K562 (cell line): ENCODE measurements around the gene GPC3. TPM values are rescaled to one million over a fixed set of nuclear protein-coding genes. Genes with fewer than 3 reads are reported as not detected.

Source experiments
- ATAC-seq: fragments of 200-7000 bp; cut with Tn5 transposase; 3 replicates; pipeline ENCODE4 v1.9.1; 2020; ENCODE audit warnings: moderate library complexity
- BruUV-seq: library from RNA; stranded (reverse); fragments of 400-500 nt; replicated peaks from 2 replicates; lab custom pipeline; 2021; lab: Mats Ljungman, UMichigan
- CTCF ChIA-PET: fragments of 300-600 bp; formaldehyde crosslinking; extraction: SDS; loops from one replicate; lab custom pipeline; 2021; ENCODE audit warnings: low intra/inter-chr PET ratio; lab: Yijun Ruan, JAX
- POLR2A ChIA-PET: fragments of 300-600, 350-650 bp; sonication (Branson Sonifier 250); formaldehyde crosslinking; extraction: SDS; loops from one replicate; lab custom pipeline; 2021; ENCODE audit warnings: antibody characterized with exemption, inconsistent platforms; lab: Yijun Ruan, JAX
- DNase-seq, 4 experiments: peaks; one replicate each; pipeline versions ENCODE4 v3.0.0 to v3.0.0-alpha.2; 2011 to 2018; ENCODE audit warnings: low spot score in 3 of 4, mixed read lengths in 3 of 4; ENCODE audit errors: extremely low read depth in 1 of 4
- FAIRE-seq: peaks from 2 replicates; lab custom pipeline; 2011; peaks lifted over from hg19 to GRCh38; lab: Jason Lieb, UNC
- H2AFZ ChIP-seq: 2 replicates; pipeline ENCODE4 v1.6.0; 2011; ENCODE audit warnings: low read depth, low read length, control low read depth, inconsistent platforms
- H3K27ac ChIP-seq: fragments of 200-600 bp; 3 replicates; pipeline ENCODE4 v1.8.0; 2011; ENCODE audit warnings: low read depth, mild to moderate bottlenecking, control low read depth, inconsistent platforms, low read length, moderate library complexity, mixed read lengths; ENCODE audit errors: extremely low read depth
- H3K27me3 ChIP-seq, 2 experiments: fragments of 300-600 bp in 1 of 2; 2 replicates in 1 of 2; 3 replicates in 1 of 2; pipeline versions ENCODE4 v1.6.0 to v1.8.0; 2011; ENCODE audit warnings: inconsistent platforms in 2 of 2, low read length in 2 of 2, mild to moderate bottlenecking in 1 of 2, mixed read lengths in 1 of 2, moderate library complexity in 1 of 2; ENCODE audit not compliant: control insufficient read depth in 2 of 2, insufficient read depth in 2 of 2
- H3K36me3 ChIP-seq: fragments of 300-600 bp; 3 replicates; pipeline ENCODE4 v1.8.0; 2011; ENCODE audit warnings: mild to moderate bottlenecking, low read length, inconsistent platforms; ENCODE audit not compliant: control insufficient read depth, insufficient read depth
- H3K4me1 ChIP-seq, 2 experiments: fragments of 200-600 bp in 1 of 2; replicated peaks in 1 of 2; 2 replicates in 1 of 2; 3 replicates in 1 of 2; pipeline versions ENCODE4 v1.5.1 to v1.8.0; 2011; ENCODE audit warnings: inconsistent platforms in 2 of 2, low read length in 2 of 2, mild to moderate bottlenecking in 1 of 2, mixed read lengths in 1 of 2, moderate library complexity in 1 of 2; ENCODE audit not compliant: control insufficient read depth in 2 of 2, insufficient read depth in 2 of 2
- H3K4me2 ChIP-seq: 2 replicates; pipeline ENCODE4 v1.6.1; 2011; ENCODE audit warnings: low read length, control low read depth, inconsistent platforms, mixed read lengths; ENCODE audit not compliant: insufficient read depth
- H3K4me3 ChIP-seq: fragments of 200-600 bp; sonication (generic), shearing (Covaris generic); 2 replicates; pipeline ENCODE4 v1.5.1; 2016; ENCODE audit warnings: control low read depth, inconsistent platforms
- H3K79me2 ChIP-seq: fragments of 200-600 bp; 3 replicates; pipeline ENCODE4 v1.8.0; 2011; ENCODE audit warnings: low read length, inconsistent platforms; ENCODE audit not compliant: control insufficient read depth, insufficient read depth
- H3K9ac ChIP-seq, 2 experiments: 2 replicates each; pipeline versions ENCODE4 v1.6.0 to v1.6.1; 2011; ENCODE audit warnings: low read depth in 2 of 2, low read length in 2 of 2, control low read depth in 1 of 2, inconsistent platforms in 1 of 2, mild to moderate bottlenecking in 1 of 2, mixed read lengths in 1 of 2; ENCODE audit not compliant: insufficient read depth in 1 of 2
- H3K9me1 ChIP-seq: one replicate; pipeline ENCODE4 v1.6.0; 2011; ENCODE audit warnings: inconsistent platforms, mild to moderate bottlenecking, low read length, moderate library complexity; ENCODE audit not compliant: control insufficient read depth, insufficient read depth
- H3K9me3 ChIP-seq: replicated peaks from 2 replicates; pipeline ENCODE4 v1.5.1; 2011; ENCODE audit warnings: low read depth, low read length, inconsistent platforms; ENCODE audit not compliant: control insufficient read depth, insufficient read depth
- H4K20me1 ChIP-seq: replicated peaks from 2 replicates; pipeline ENCODE4 v1.6.1; 2011; ENCODE audit warnings: low read length, inconsistent platforms, mixed read lengths; ENCODE audit not compliant: control insufficient read depth, insufficient read depth
- BRCA1 ChIP-seq, 2 experiments: fragments of 450-650 bp in 1 of 2; sonication (generic) in 1 of 2; formaldehyde crosslinking in 1 of 2; IDR thresholded peaks; 2 replicates each; pipeline versions ENCODE4 v1.5.0 to v1.6.1; 2017 to 2020; ENCODE audit warnings: mild to moderate bottlenecking in 1 of 2, missing genetic modification reagents in 1 of 2
- GATA2 ChIP-seq: sonication (generic); formaldehyde crosslinking; IDR thresholded peaks from 2 replicates; pipeline ENCODE4 v1.4.0; 2020; ENCODE audit warnings: mild to moderate bottlenecking, missing genetic modification reagents
- HDAC6 ChIP-seq: IDR thresholded peaks from 2 replicates; pipeline ENCODE4 v1.6.1; 2012; ENCODE audit warnings: low read depth, mild to moderate bottlenecking, control low read depth, inconsistent platforms, low read length, moderate library complexity
- IRF2 ChIP-seq: sonication (generic); formaldehyde crosslinking; IDR thresholded peaks from 2 replicates; pipeline ENCODE4 v1.8.1; 2022; ENCODE audit warnings: mild to moderate bottlenecking, missing genetic modification reagents
- KDM4B ChIP-seq, 2 experiments: fragments of 450-650 bp in 1 of 2; sonication (generic) in 1 of 2; IDR thresholded peaks; 2 replicates each; pipeline ENCODE4 v1.6.1; 2016 to 2017; ENCODE audit warnings: borderline replicate concordance in 2 of 2, antibody characterized with exemption in 1 of 2, low read depth in 1 of 2, mild to moderate bottlenecking in 1 of 2
- MCM7 ChIP-seq, 2 experiments: fragments of 450-650 bp; IDR thresholded peaks; 2 replicates each; pipeline ENCODE4 v1.6.1; 2016 to 2018
- MYBL2 ChIP-seq, 2 experiments: fragments of 450-650 bp in 1 of 2; sonication (generic) in 1 of 2; formaldehyde crosslinking in 1 of 2; IDR thresholded peaks; 2 replicates each; pipeline versions ENCODE4 v1.6.1 to v1.8.1; 2017 to 2022; ENCODE audit warnings: borderline replicate concordance in 1 of 2, inconsistent platforms in 1 of 2, low read depth in 1 of 2, mild to moderate bottlenecking in 1 of 2, missing genetic modification reagents in 1 of 2, moderate library complexity in 1 of 2
- PTTG1 ChIP-seq: fragments of 450-650 bp; IDR thresholded peaks from 2 replicates; pipeline ENCODE4 v1.6.1; 2016; ENCODE audit warnings: low read depth, mild to moderate bottlenecking, missing genetic modification characterization, missing compliant biosample characterization
- TBL1XR1 ChIP-seq, 2 experiments: IDR thresholded peaks; 2 replicates each; pipeline ENCODE4 v1.6.1; 2012; ENCODE audit warnings: improper control_type of control experiment in 2 of 2, low read length in 2 of 2, mild to moderate bottlenecking in 1 of 2
- XRCC5 ChIP-seq: fragments of 200-400 bp; formaldehyde crosslinking; IDR thresholded peaks from 2 replicates; pipeline ENCODE4 v1.6.1; 2017; ENCODE audit warnings: low read depth, mild to moderate bottlenecking, low read length
- ZC3H11A ChIP-seq: IDR thresholded peaks from 2 replicates; pipeline ENCODE4 v1.6.1; 2012; ENCODE audit warnings: low read depth, low read length, improper control_type of control experiment
- ZNF133 ChIP-seq: fragments of 250-450 bp; sonication (Bioruptor Pico); IDR thresholded peaks from 2 replicates; pipeline ENCODE4 v1.4.0; 2020; ENCODE audit warnings: mild to moderate bottlenecking
- ZNF280B ChIP-seq: fragments of 250-450 bp; sonication (Bioruptor Pico); IDR thresholded peaks from 2 replicates; pipeline ENCODE4 v1.5.1; 2021; ENCODE audit warnings: mild to moderate bottlenecking
- ZNF551 ChIP-seq: fragments of 250-450 bp; sonication (Bioruptor Pico); IDR thresholded peaks from 2 replicates; pipeline ENCODE4 v1.5.0; 2021; ENCODE audit warnings: mild to moderate bottlenecking, moderate library complexity
- ZNF695 ChIP-seq: fragments of 450-650 bp; formaldehyde crosslinking; IDR thresholded peaks from 2 replicates; pipeline ENCODE4 v1.4.0; 2020; ENCODE audit warnings: mild to moderate bottlenecking, moderate library complexity
- WGBS: fragments of 100-300 bp; shearing (Covaris generic); methylation state at CpG from one replicate; pipeline ENCODE4 v1.1.6; 2016; ENCODE audit warnings: low coverage, mixed read lengths; ENCODE audit not compliant: insufficient coverage; ENCODE audit errors: missing lambda C conversion rate; 5-methylcytosine and 5-hydroxymethylcytosine counted together
- in situ Hi-C: fragments of 300-500 bp; cut with MboI; formaldehyde crosslinking; loops from 4 replicates; pipeline ENCODE4 v1.15.0; 2018; ENCODE audit warnings: inconsistent platforms, mixed read lengths
- intact Hi-C: fragments of 100-400 bp; cut with micrococcal nuclease; formaldehyde crosslinking; loops from 2 replicates; pipeline ENCODE4 v1.14.2; 2022
- polyA plus RNA-seq, 8 experiments: library from polyadenylated mRNA; depleted of rRNA in 4 of 8; stranded (reverse) in 5 of 8; unstranded in 3 of 8; fragments of >200 nt; fragmentation: Nextera tagmentation in 2 of 8; fragmentation: Illumina TruSeq in 1 of 8; extraction: Ambion mirVana in 2 of 8; extraction: Trizol in 1 of 8; gene quantifications; 2 replicates each; pipeline versions ENCODE4 v1.2.1 to v1.2.3, GENCODE V29; 2011 to 2014; ENCODE audit warnings: inconsistent platforms in 1 of 8, missing spikeins in 1 of 8
- total RNA-seq, 7 experiments: library from RNA; depleted of rRNA in 6 of 7; stranded (reverse); fragments of >200 nt in 6 of 7; fragmentation: Illumina TruSeq in 2 of 7; extraction: Trizol in 2 of 7; gene quantifications; 2 replicates each; pipeline versions ENCODE4 v1.2.1 to v1.2.3, GENCODE V29; 2011 to 2021; ENCODE audit warnings: low replicate concordance in 1 of 7
- TF ChIP-seq, protein P1 (sequence below): fragments of 450-650 bp; IDR thresholded peaks from 2 replicates; pipeline ENCODE4 v1.7.1; 2018; ENCODE audit warnings: mild to moderate bottlenecking, low read depth; ENCODE audit not compliant: partially characterized antibody

Gene GPC3
- total and polyA plus RNA-seq, 9 of the 15 experiments (the other 6 are each of a cell fraction or from before 2014, with no cell fraction given), result 0.42 TPM; not detected in 8

GRCh38 chrX:133634416-133634815, 351.0 kb downstream of the GPC3 start (continued):
- no peak for TF ChIP-seq ZNF695 (CRISPR knock-in tag)
- TF ChIP-seq MYBL2 (IDR thresholded peaks at IDR 0.05; ENCODE audit: low read depth), result no peak
- TF ChIP-seq MYBL2 (CRISPR knock-in tag; IDR thresholded peaks at IDR 0.05; ENCODE audit: borderline replicate concordance), result no peak
- TF ChIP-seq MCM7 (IDR thresholded peaks at IDR 0.05), result no peak
- no peak for TF ChIP-seq PTTG1 (tag)
- TF ChIP-seq TBL1XR1 (IDR thresholded peaks at IDR 0.05; ENCODE audit: low read length in 2 of 2), result no peak
- no peak for TF ChIP-seq BRCA1 (IDR thresholded peaks at IDR 0.05)
- no peak for TF ChIP-seq BRCA1 (CRISPR knock-in tag; IDR thresholded peaks at IDR 0.05)
- TF ChIP-seq GATA2 (CRISPR knock-in tag), result no peak
- no peak for TF ChIP-seq ZNF280B (CRISPR knock-in tag)
- no peak for TF ChIP-seq IRF2 (CRISPR knock-in tag)
- no peak for TF ChIP-seq HDAC6
- no peak for TF ChIP-seq ZNF133

GRCh38 chrX:133633950-133634349, 351.4 kb downstream of the GPC3 start:
- no peak for FAIRE-seq

More at GRCh38 chrX:133633950-133634349, 351.4 kb downstream of the GPC3 start:
- H3K4me3 ChIP-seq, result no peak overlapping the region
- no peaks in the 10 kb centered on the region for H3K9me1 ChIP-seq
- intact Hi-C loops, result no loop called here
- H3K9me3 ChIP-seq, result no peaks in the 10 kb centered on the region
- no peak overlapping the region for H3K9ac ChIP-seq
- in situ Hi-C loops, result no loop called here
- BruUV-seq, result no TSS peak
- no peak overlapping the region for H3K4me2 ChIP-seq
- H4K20me1 ChIP-seq, result no peaks in the 10 kb centered on the region
- no peak overlapping the region for H3K27ac ChIP-seq
- WGBS, result 0% methylated on average over 1 of the region's 1 CpG
- H3K4me1 ChIP-seq, result no peaks in the 10 kb centered on the region
- ChIA-PET CTCF (no interaction called here), POLR2A (no interaction called here)
- H3K79me2 ChIP-seq, result no peaks in the 10 kb centered on the region
- ATAC-seq, result no peak
- no peaks in the 10 kb centered on the region for H3K36me3 ChIP-seq
- DNase-seq, result no peak
- TF ChIP-seq KDM4B (IDR thresholded peaks at IDR 0.05; ENCODE audit: borderline replicate concordance in 2 of 2, low read depth in 1 of 2) (no peak), ZC3H11A (no peak), ZNF551 (CRISPR knock-in tag) (no peak), XRCC5 (no peak)
- TF ChIP-seq, protein P1, sequence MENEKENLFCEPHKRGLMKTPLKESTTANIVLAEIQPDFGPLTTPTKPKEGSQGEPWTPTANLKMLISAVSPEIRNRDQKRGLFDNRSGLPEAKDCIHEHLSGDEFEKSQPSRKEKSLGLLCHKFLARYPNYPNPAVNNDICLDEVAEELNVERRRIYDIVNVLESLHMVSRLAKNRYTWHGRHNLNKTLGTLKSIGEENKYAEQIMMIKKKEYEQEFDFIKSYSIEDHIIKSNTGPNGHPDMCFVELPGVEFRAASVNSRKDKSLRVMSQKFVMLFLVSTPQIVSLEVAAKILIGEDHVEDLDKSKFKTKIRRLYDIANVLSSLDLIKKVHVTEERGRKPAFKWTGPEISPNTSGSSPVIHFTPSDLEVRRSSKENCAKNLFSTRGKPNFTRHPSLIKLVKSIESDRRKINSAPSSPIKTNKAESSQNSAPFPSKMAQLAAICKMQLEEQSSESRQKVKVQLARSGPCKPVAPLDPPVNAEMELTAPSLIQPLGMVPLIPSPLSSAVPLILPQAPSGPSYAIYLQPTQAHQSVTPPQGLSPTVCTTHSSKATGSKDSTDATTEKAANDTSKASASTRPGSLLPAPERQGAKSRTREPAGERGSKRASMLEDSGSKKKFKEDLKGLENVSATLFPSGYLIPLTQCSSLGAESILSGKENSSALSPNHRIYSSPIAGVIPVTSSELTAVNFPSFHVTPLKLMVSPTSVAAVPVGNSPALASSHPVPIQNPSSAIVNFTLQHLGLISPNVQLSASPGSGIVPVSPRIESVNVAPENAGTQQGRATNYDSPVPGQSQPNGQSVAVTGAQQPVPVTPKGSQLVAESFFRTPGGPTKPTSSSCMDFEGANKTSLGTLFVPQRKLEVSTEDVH, result no peak
- H2AFZ ChIP-seq, result no peak overlapping the region
- H3K27me3 ChIP-seq, result no peaks in the 10 kb centered on the region
